HEK293 (cell line): Measurements from ENCODE around the gene DGUOK.

Source experiments
- CTCF ChIA-PET: fragments of 350-600 bp; formaldehyde crosslinking; extraction: SDS; loops from one replicate; lab custom pipeline; 2021; ENCODE audit warnings: antibody characterized with exemption; lab: Yijun Ruan, JAX
- POLR2A ChIA-PET: fragments of 300-600 bp; formaldehyde crosslinking; extraction: SDS; loops from one replicate; lab custom pipeline; 2020; ENCODE audit warnings: antibody characterized with exemption, inconsistent platforms; lab: Yijun Ruan, JAX
- H3K27ac ChIP-seq: fragments of 200-500 bp; sonication (Bioruptor generic); 2 replicates; pipeline ENCODE4 v1.5.1; 2014; ENCODE audit warnings: low read depth, low read length, control low read depth, inconsistent platforms; ENCODE audit errors: extremely low read depth
- H3K36me3 ChIP-seq, 2 experiments: fragments of 200-500 bp in 1 of 2; sonication (Bioruptor generic) in 1 of 2; 1 replicate in 1 of 2; 2 replicates in 1 of 2; pipeline ENCODE4 v1.5.1; 2014 to 2017; ENCODE audit warnings: inconsistent platforms in 2 of 2, low read length in 2 of 2; ENCODE audit not compliant: control insufficient read depth in 2 of 2, insufficient read depth in 1 of 2
- H3K4me1 ChIP-seq: fragments of 200-500 bp; sonication (Bioruptor generic); 2 replicates; pipeline ENCODE4 v1.5.1; 2014; ENCODE audit warnings: mild to moderate bottlenecking, low read length, inconsistent platforms; ENCODE audit not compliant: control insufficient read depth, insufficient read depth
- H3K4me3 ChIP-seq: 2 replicates; pipeline ENCODE4 v1.5.1; 2011; ENCODE audit warnings: low read depth, mild to moderate bottlenecking, control low read depth, low read length, moderate library complexity
- H3K9me3 ChIP-seq: fragments of 200-500 bp; sonication (Bioruptor generic); 2 replicates; pipeline ENCODE4 v1.5.1; 2014; ENCODE audit warnings: low read depth, low read length, inconsistent platforms; ENCODE audit not compliant: control insufficient read depth, insufficient read depth
- EGR2 ChIP-seq: fragments of 450-650 bp; formaldehyde crosslinking; IDR thresholded peaks from 2 replicates; pipeline ENCODE4 v1.5.1; 2016; ENCODE audit warnings: low read depth, missing biosample characterization, missing genetic modification characterization
- IKZF3 ChIP-seq: fragments of 450-650 bp; IDR thresholded peaks from 2 replicates; pipeline ENCODE4 v1.5.0; 2018; ENCODE audit warnings: missing biosample characterization, mild to moderate bottlenecking, missing genetic modification characterization, moderate library complexity
- REPIN1 ChIP-seq: fragments of 450-650 bp; formaldehyde crosslinking; IDR thresholded peaks from 2 replicates; pipeline ENCODE4 v1.5.1; 2017; ENCODE audit warnings: missing biosample characterization, missing genetic modification characterization, low read depth
- SP7 ChIP-seq: fragments of 450-650 bp; formaldehyde crosslinking; IDR thresholded peaks from 2 replicates; pipeline ENCODE4 v1.5.1; 2016; ENCODE audit warnings: missing biosample characterization, missing genetic modification characterization
- ZBTB17 ChIP-seq: fragments of 450-650 bp; formaldehyde crosslinking; IDR thresholded peaks from 2 replicates; pipeline ENCODE4 v1.5.1; 2016; ENCODE audit warnings: missing biosample characterization, missing genetic modification characterization
- ZEB2 ChIP-seq: fragments of 450-650 bp; formaldehyde crosslinking; IDR thresholded peaks from 2 replicates; pipeline ENCODE4 v1.5.1; 2016; ENCODE audit warnings: missing biosample characterization, missing genetic modification characterization
- ZFP41 ChIP-seq: fragments of 450-650 bp; formaldehyde crosslinking; IDR thresholded peaks from 2 replicates; pipeline ENCODE4 v1.5.1; 2016; ENCODE audit warnings: missing biosample characterization, missing genetic modification characterization, borderline replicate concordance
- ZNF10 ChIP-seq: fragments of 450-650 bp; formaldehyde crosslinking; IDR thresholded peaks from 2 replicates; pipeline ENCODE4 v1.5.1; 2017; ENCODE audit warnings: missing biosample characterization, missing genetic modification characterization
- ZNF623 ChIP-seq: fragments of 450-650 bp; formaldehyde crosslinking; IDR thresholded peaks from 2 replicates; pipeline ENCODE4 v1.5.1; 2016; ENCODE audit warnings: missing biosample characterization, missing genetic modification characterization
- ZNF658 ChIP-seq: fragments of 450-650 bp; formaldehyde crosslinking; IDR thresholded peaks from 2 replicates; pipeline ENCODE4; 2016; ENCODE audit warnings: missing biosample characterization, missing genetic modification characterization
- ZNF670 ChIP-seq: fragments of 450-650 bp; formaldehyde crosslinking; IDR thresholded peaks from 2 replicates; pipeline ENCODE4 v1.5.1; 2016; ENCODE audit warnings: missing biosample characterization, missing genetic modification characterization, low read depth
- ZSCAN16 ChIP-seq: fragments of 450-650 bp; formaldehyde crosslinking; IDR thresholded peaks from 2 replicates; pipeline ENCODE4 v1.5.1; 2016; ENCODE audit warnings: missing biosample characterization, missing genetic modification characterization
- ZXDB ChIP-seq: fragments of 450-650 bp; formaldehyde crosslinking; IDR thresholded peaks from 2 replicates; pipeline ENCODE4 v1.5.1; 2016; ENCODE audit warnings: missing biosample characterization, missing genetic modification characterization
- TF ChIP-seq, protein P1 (sequence below): fragments of 450-650 bp; formaldehyde crosslinking; optimal IDR thresholded peaks from 2 replicates; pipeline ENCODE3; 2016; ENCODE audit warnings: missing biosample characterization, mild to moderate bottlenecking, missing genetic modification characterization
- TF ChIP-seq, protein P2 (sequence below): fragments of 450-650 bp; formaldehyde crosslinking; conservative IDR thresholded peaks from 2 replicates; pipeline ENCODE4 v1.5.1; 2016; ENCODE audit warnings: low read depth, missing biosample characterization, missing genetic modification characterization
- TF ChIP-seq, protein P3 (sequence below): fragments of 450-650 bp; formaldehyde crosslinking; IDR thresholded peaks from 2 replicates; pipeline ENCODE4 v1.5.1; 2016; ENCODE audit warnings: missing biosample characterization, missing genetic modification characterization, low read depth
- TF ChIP-seq, protein P4 (sequence below): fragments of 450-650 bp; formaldehyde crosslinking; IDR thresholded peaks from 2 replicates; pipeline ENCODE4 v1.5.1; 2016; ENCODE audit warnings: missing biosample characterization, missing genetic modification characterization
- TF ChIP-seq, protein P5 (sequence below): fragments of 450-650 bp; formaldehyde crosslinking; IDR thresholded peaks from 2 replicates; pipeline ENCODE4 v1.5.1; 2016; ENCODE audit warnings: missing biosample characterization, missing genetic modification characterization, borderline replicate concordance
- TF ChIP-seq, protein P6 (sequence below): fragments of 450-650 bp; formaldehyde crosslinking; IDR thresholded peaks from 2 replicates; pipeline ENCODE4 v1.5.1; 2016; ENCODE audit warnings: missing biosample characterization, missing genetic modification characterization
- TF ChIP-seq, protein P7 (sequence below): fragments of 450-650 bp; formaldehyde crosslinking; IDR thresholded peaks from 2 replicates; pipeline ENCODE4 v1.5.1; 2016; ENCODE audit warnings: missing biosample characterization, missing genetic modification characterization

The DGUOK gene

DNA sequence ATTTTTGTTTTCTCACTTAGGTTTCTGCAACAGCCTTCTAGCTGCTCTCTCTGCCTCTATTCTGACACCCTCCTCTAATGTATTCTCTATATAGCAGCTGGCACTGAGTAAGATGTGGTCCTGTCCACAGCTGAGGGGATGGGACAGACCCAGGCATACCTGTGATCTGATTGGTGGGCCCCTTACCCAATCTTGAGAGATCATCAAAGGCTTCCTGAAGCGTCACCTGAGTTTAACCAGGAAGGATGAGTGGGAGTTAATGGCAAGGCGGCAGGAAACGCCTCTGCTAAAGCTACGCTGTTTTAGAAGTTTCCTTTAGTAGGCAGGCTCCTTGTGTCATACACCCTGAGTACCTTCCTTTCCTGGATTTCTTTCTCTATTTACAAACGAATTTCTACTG is 52.3 kb downstream of the DGUOK start:
- H3K4me3 ChIP-seq = no peak overlapping the region
- peaks cover 11% of the 10 kb centered on the region for H3K4me1 ChIP-seq
- ChIA-PET POLR2A (no interaction called here), CTCF (no interaction called here)
- TF ChIP-seq EGR2 = peak; percentile 40; the same call in 1 of the 2 replicates
- TF ChIP-seq REPIN1 = no peak
- H3K9me3 ChIP-seq = no peaks in the 10 kb centered on the region
- H3K36me3 ChIP-seq = no peaks in the 10 kb centered on the region
- H3K27ac ChIP-seq = no peak overlapping the region

DNA sequence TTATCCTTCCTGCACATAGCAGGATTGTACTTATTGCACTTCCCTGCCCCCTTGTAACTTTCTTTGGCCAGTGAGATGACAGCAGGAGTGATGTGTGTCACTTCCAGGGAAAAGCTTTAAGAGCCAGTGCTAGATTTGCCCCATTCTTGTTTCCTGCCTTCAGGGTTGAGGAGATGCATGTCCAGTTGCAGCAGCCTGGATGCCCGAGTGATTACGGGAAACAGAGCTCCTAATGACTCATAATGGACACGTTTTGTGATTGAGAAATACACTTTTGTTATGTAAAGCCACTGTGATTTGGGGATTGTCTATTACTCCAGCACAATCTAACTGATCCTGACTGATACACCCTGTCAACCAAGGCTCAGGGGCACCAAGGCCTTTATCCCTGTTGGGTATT is 53.0 kb downstream of the DGUOK start:
- ChIA-PET CTCF (interaction anchor here (0.8 to 0.9 kb wide), 2 partner anchors 10 to 25 kb away, joined by 3 to 4 read pairs; no protein-coding TSS in a partner anchor), POLR2A (interaction anchor here (0.7 kb wide), 1 partner anchor 274 kb away, joined by 4 read pairs; no protein-coding TSS in a partner anchor)
- Histone ChIP-seq H3K4me1 (peaks cover 14% of the 10 kb centered on the region), H3K27ac (no peak overlapping the region), H3K4me3 (no peak overlapping the region), H3K36me3 (no peaks in the 10 kb centered on the region), H3K9me3 (no peaks in the 10 kb centered on the region)
- TF ChIP-seq, protein P1, sequence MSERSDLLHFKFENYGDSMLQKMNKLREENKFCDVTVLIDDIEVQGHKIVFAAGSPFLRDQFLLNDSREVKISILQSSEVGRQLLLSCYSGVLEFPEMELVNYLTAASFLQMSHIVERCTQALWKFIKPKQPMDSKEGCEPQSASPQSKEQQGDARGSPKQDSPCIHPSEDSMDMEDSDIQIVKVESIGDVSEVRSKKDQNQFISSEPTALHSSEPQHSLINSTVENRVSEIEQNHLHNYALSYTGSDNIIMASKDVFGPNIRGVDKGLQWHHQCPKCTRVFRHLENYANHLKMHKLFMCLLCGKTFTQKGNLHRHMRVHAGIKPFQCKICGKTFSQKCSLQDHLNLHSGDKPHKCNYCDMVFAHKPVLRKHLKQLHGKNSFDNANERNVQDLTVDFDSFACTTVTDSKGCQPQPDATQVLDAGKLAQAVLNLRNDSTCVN (tag by site-specific recombination) = no peak
- TF ChIP-seq ZXDB (tag by site-specific recombination) (no peak), ZNF670 (tag by site-specific recombination) (no peak), ZBTB17 (0 out of 2 replicates have a peak, but pooled peaks have one; percentile 24)
- TF ChIP-seq, protein P2, sequence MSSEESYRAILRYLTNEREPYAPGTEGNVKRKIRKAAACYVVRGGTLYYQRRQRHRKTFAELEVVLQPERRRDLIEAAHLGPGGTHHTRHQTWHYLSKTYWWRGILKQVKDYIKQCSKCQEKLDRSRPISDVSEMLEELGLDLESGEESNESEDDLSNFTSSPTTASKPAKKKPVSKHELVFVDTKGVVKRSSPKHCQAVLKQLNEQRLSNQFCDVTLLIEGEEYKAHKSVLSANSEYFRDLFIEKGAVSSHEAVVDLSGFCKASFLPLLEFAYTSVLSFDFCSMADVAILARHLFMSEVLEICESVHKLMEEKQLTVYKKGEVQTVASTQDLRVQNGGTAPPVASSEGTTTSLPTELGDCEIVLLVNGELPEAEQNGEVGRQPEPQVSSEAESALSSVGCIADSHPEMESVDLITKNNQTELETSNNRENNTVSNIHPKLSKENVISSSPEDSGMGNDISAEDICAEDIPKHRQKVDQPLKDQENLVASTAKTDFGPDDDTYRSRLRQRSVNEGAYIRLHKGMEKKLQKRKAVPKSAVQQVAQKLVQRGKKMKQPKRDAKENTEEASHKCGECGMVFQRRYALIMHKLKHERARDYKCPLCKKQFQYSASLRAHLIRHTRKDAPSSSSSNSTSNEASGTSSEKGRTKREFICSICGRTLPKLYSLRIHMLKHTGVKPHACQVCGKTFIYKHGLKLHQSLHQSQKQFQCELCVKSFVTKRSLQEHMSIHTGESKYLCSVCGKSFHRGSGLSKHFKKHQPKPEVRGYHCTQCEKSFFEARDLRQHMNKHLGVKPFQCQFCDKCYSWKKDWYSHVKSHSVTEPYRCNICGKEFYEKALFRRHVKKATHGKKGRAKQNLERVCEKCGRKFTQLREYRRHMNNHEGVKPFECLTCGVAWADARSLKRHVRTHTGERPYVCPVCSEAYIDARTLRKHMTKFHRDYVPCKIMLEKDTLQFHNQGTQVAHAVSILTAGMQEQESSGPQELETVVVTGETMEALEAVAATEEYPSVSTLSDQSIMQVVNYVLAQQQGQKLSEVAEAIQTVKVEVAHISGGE (tag by site-specific recombination) = no peak
- TF ChIP-seq, protein P3, sequence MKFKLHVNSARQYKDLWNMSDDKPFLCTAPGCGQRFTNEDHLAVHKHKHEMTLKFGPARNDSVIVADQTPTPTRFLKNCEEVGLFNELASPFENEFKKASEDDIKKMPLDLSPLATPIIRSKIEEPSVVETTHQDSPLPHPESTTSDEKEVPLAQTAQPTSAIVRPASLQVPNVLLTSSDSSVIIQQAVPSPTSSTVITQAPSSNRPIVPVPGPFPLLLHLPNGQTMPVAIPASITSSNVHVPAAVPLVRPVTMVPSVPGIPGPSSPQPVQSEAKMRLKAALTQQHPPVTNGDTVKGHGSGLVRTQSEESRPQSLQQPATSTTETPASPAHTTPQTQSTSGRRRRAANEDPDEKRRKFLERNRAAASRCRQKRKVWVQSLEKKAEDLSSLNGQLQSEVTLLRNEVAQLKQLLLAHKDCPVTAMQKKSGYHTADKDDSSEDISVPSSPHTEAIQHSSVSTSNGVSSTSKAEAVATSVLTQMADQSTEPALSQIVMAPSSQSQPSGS = no peak
- TF ChIP-seq, protein P4, sequence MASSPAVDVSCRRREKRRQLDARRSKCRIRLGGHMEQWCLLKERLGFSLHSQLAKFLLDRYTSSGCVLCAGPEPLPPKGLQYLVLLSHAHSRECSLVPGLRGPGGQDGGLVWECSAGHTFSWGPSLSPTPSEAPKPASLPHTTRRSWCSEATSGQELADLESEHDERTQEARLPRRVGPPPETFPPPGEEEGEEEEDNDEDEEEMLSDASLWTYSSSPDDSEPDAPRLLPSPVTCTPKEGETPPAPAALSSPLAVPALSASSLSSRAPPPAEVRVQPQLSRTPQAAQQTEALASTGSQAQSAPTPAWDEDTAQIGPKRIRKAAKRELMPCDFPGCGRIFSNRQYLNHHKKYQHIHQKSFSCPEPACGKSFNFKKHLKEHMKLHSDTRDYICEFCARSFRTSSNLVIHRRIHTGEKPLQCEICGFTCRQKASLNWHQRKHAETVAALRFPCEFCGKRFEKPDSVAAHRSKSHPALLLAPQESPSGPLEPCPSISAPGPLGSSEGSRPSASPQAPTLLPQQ (tag by site-specific recombination) = no peak

DNA sequence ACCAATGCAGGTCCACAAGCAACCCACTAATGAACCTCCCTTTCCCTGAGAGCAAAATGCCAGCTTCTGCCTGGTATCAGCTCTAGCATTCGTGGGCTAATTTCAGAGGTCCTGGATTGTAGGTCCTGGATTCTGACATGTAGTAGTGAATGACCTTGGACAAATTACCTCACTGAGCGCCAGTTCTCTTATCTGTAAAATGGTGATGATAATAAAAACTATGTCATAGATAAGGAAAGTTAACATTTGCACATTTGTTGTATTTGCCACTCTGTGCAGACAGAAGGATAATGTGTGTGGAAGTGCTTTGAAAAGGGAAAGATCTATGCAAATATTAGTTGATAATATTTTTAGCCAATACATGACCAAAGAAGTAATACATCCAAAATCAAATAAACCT is 53.9 kb downstream of the DGUOK start:
- H3K4me1 ChIP-seq = peaks cover 15% of the 10 kb centered on the region
- POLR2A ChIA-PET = interaction anchor here (1.7 to 2.2 kb wide), 2 partner anchors 140 to 152 kb away, joined by 5 read pairs; partner anchors contain the start of gene STAMBP
- no peaks in the 10 kb centered on the region for H3K36me3 ChIP-seq
- no peak overlapping the region for H3K27ac ChIP-seq
- CTCF ChIA-PET = no interaction called here
- H3K9me3 ChIP-seq = no peaks in the 10 kb centered on the region
- H3K4me3 ChIP-seq = no peak overlapping the region
- no peak for TF ChIP-seq ZEB2 (tag by site-specific recombination)
- TF ChIP-seq SP7 (tag by site-specific recombination) = no peak
- TF ChIP-seq, protein P5, sequence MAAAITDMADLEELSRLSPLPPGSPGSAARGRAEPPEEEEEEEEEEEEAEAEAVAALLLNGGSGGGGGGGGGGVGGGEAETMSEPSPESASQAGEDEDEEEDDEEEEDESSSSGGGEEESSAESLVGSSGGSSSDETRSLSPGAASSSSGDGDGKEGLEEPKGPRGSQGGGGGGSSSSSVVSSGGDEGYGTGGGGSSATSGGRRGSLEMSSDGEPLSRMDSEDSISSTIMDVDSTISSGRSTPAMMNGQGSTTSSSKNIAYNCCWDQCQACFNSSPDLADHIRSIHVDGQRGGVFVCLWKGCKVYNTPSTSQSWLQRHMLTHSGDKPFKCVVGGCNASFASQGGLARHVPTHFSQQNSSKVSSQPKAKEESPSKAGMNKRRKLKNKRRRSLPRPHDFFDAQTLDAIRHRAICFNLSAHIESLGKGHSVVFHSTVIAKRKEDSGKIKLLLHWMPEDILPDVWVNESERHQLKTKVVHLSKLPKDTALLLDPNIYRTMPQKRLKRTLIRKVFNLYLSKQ = no peak
- no peak for TF ChIP-seq ZNF623 (tag by site-specific recombination)
- TF ChIP-seq, protein P6, sequence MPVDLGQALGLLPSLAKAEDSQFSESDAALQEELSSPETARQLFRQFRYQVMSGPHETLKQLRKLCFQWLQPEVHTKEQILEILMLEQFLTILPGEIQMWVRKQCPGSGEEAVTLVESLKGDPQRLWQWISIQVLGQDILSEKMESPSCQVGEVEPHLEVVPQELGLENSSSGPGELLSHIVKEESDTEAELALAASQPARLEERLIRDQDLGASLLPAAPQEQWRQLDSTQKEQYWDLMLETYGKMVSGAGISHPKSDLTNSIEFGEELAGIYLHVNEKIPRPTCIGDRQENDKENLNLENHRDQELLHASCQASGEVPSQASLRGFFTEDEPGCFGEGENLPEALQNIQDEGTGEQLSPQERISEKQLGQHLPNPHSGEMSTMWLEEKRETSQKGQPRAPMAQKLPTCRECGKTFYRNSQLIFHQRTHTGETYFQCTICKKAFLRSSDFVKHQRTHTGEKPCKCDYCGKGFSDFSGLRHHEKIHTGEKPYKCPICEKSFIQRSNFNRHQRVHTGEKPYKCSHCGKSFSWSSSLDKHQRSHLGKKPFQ (tag by site-specific recombination) = no peak
- TF ChIP-seq ZNF658 = no peak
- TF ChIP-seq ZSCAN16 = no peak
- TF ChIP-seq, protein P7, sequence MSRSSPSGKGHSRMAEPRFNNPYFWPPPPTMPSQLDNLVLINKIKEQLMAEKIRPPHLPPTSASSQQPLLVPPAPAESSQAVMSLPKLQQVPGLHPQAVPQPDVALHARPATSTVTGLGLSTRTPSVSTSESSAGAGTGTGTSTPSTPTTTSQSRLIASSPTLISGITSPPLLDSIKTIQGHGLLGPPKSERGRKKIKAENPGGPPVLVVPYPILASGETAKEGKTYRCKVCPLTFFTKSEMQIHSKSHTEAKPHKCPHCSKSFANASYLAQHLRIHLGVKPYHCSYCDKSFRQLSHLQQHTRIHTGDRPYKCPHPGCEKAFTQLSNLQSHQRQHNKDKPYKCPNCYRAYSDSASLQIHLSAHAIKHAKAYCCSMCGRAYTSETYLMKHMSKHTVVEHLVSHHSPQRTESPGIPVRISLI (tag by site-specific recombination) = no peak
- TF ChIP-seq ZFP41 (tag by site-specific recombination) = no peak
- no peak for TF ChIP-seq IKZF3 (tag by site-specific recombination)
- no peak for TF ChIP-seq ZNF10
